BE2C (cell line): ENCODE results near the gene VPS37C.

Experiments
- DNase-seq: peaks from one replicate; pipeline ENCODE4 v3.0.0-alpha.2; 2020
- H3K27me3 ChIP-seq: fragments of 250-450 bp; sonication (Bioruptor Pico); 2 replicates; pipeline ENCODE4 v1.5.1; 2020; ENCODE audit warnings: mild to moderate bottlenecking
- H3K36me3 ChIP-seq: fragments of 250-450 bp; sonication (Bioruptor Pico); 2 replicates; pipeline ENCODE4 v1.5.1; 2020; ENCODE audit warnings: mild to moderate bottlenecking
- H3K4me1 ChIP-seq: fragments of 250-450 bp; sonication (Bioruptor Pico); 2 replicates; pipeline ENCODE4 v1.5.1; 2020
- H3K4me3 ChIP-seq: 2 replicates; pipeline ENCODE4 v1.5.1; 2011; ENCODE audit warnings: low read depth, low read length
- H3K9me3 ChIP-seq: fragments of 250-450 bp; sonication (Bioruptor Pico); 2 replicates; pipeline ENCODE4 v1.5.1; 2020
- CTCF ChIP-seq: IDR thresholded peaks from 2 replicates; pipeline ENCODE4 v1.5.1; 2012; ENCODE audit warnings: mild to moderate bottlenecking, low read depth, low read length

VPS37C gene

DNA sequence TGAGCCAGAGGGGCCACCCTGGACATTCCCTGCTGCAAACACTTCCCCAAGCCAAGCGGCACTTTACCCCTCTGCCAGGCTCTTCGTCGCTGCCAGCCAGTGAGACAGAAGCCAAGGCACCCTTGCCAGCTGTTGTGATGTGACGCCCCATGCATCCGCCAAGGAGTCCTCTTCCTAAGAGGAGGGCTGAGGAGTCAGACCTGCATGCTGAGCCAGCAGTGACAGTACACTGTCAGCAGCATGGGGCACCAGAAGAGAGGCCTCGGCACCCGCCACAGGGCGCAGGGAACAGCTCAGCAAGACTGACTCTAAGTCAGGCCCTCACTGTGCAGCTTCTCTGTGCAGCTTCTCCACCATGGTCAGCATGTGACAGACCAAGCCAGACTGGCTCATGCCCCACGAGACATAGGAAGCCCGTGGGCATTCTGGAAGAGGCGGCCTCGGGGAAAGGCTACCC is 26.4 kb downstream of the VPS37C start:
- no peak for DNase-seq
- Histone ChIP-seq H3K4me3 (no peak overlapping the region), H3K27me3 (no peaks in the 10 kb centered on the region), H3K4me1 (no peaks in the 10 kb centered on the region), H3K36me3 (no peaks in the 10 kb centered on the region), H3K9me3 (no peaks in the 10 kb centered on the region)
- TF ChIP-seq CTCF: no peak

DNA sequence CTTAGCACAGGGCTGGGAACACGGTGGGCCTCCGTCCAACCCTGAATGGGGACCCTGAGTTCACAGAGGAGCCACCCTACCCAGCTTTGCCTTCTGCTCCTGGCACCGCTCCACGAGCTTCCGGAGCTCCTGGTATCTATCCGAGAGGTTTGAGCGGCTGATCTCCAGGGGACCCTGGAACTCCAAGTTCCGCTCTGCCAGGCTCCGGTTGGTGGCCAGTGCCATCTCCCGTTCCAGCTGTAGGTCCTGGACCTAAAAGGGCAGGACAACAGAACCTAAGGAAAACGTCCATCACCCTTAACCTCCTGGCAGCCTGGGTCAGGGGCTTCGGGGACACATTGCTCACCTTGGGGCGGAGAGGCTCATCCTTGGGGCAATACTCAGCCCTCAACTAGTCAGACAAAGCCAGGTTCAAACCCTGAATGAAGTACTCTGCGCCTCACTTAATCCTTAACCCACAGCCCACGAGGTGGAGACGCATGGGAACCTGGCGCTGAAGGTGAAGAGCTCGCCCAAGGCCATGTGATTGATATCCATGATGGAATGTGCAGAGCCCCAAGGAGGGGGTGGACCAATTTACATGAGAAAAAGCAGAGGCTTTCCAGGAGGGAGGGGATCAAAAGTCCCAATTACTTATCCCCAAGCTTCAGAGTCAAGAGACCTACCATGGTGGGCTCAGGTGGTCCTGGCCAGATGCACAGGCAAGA is 27.1 kb downstream of the VPS37C start:
- no peaks in the 10 kb centered on the region for H3K27me3 ChIP-seq
- TF ChIP-seq CTCF: no peak
- DNase-seq: no peak
- no peak overlapping the region for H3K4me3 ChIP-seq
- no peaks in the 10 kb centered on the region for H3K4me1 ChIP-seq
- H3K36me3 ChIP-seq: no peaks in the 10 kb centered on the region
- no peaks in the 10 kb centered on the region for H3K9me3 ChIP-seq

GRCh38 chr11:61133145-61133544 is 28.1 kb downstream of the VPS37C start:
- no peaks in the 10 kb centered on the region for H3K4me1 ChIP-seq
- H3K36me3 ChIP-seq: no peaks in the 10 kb centered on the region
- no peak overlapping the region for H3K4me3 ChIP-seq
- no peaks in the 10 kb centered on the region for H3K9me3 ChIP-seq
- no peak for DNase-seq
- no peaks in the 10 kb centered on the region for H3K27me3 ChIP-seq
- TF ChIP-seq CTCF: no peak

DNA sequence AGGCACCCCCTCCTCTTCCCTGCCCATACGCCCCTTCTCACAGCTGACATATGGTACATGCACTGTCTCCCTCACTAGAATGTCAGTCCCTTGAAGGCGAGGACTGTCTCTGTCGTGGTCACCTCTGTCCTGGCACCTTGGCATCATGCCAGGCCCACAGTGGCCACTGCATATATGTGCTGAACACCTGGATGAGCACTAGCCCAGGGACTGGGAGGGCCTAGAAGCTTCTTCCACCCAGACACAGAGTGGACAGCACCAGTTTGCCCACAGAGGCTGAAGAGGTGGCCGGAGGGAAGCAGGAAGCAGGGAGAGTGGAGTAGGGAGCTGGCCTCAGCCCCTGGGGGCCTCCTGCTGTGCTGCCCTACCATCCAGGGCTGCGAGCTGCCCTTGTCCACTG is 28.6 kb downstream of the VPS37C start:
- H3K27me3 ChIP-seq: no peaks in the 10 kb centered on the region
- no peak for DNase-seq
- H3K4me3 ChIP-seq: no peak overlapping the region
- no peak for TF ChIP-seq CTCF
- no peaks in the 10 kb centered on the region for H3K4me1 ChIP-seq
- H3K9me3 ChIP-seq: no peaks in the 10 kb centered on the region
- H3K36me3 ChIP-seq: no peaks in the 10 kb centered on the region

DNA sequence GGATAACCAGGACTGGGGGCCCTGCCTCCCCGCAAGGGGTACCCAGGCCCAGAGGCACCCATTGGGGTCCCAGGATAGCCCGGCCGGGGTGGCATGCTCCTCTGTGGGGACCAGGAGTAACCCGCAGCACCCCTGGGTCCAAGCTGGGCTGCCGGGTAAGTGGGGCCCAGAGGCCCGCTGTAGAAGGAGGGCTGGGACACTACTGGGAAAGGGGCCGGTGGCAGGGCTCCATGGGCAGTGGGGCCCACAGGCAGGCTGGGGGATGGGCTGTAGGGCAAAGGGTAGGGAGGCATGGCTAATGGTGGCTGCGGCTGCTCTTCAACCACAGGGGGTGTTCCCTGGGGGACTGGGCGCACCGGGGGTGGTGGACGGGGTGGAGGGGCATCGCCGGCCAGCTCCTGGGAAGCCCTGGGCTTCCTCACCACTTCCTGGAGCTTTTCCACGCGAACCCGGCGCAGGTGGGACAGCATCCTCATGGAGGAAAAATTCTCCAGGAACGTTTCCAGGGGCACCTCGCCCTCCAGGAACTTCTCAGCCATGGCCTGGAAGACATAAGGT is 29.1 kb downstream of the VPS37C start:
- no peak overlapping the region for H3K4me3 ChIP-seq
- H3K27me3 ChIP-seq: no peaks in the 10 kb centered on the region
- H3K36me3 ChIP-seq: no peaks in the 10 kb centered on the region
- H3K4me1 ChIP-seq: no peaks in the 10 kb centered on the region
- no peaks in the 10 kb centered on the region for H3K9me3 ChIP-seq
- no peak for TF ChIP-seq CTCF
- no peak for DNase-seq

DNA sequence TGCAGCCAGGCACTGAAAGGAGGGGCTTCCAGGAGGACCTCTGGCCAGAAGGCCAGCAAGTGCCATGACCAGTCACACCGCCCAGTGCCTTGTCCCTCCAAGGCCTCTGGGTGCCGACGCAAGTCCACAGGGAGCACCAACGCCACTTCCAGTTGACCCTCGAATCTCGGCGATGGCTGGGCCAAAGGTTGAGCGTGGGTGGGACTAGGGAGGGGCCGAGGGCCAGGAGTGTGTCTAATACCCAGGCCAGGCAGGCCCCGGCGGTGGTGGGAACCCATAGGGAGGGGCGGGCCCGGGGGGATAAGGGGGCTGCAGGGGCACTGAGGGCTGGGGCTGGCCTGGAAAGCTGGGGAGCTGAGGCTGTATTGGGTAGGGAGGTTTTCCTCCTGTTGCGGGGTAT is 29.6 kb downstream of the VPS37C start:
- no peak overlapping the region for H3K4me3 ChIP-seq
- TF ChIP-seq CTCF: no peak
- H3K27me3 ChIP-seq: no peaks in the 10 kb centered on the region
- H3K36me3 ChIP-seq: no peaks in the 10 kb centered on the region
- no peaks in the 10 kb centered on the region for H3K4me1 ChIP-seq
- no peak for DNase-seq
- H3K9me3 ChIP-seq: no peaks in the 10 kb centered on the region
